Subcutaneous abdominal adipose tissue (tissue), 5 donors: ENCODE data around the gene PCED1A.
A peak's percentile ranks its signal among the peaks of the same experiment; 100 is the strongest.

Experiments used
- H3K27ac ChIP-seq: one replicate; pipeline ENCODE4 v1.7.0; 2013; ENCODE audit warnings: low read depth, mild to moderate bottlenecking, inconsistent platforms, low read length, moderate library complexity
- H3K27me3 ChIP-seq, 5 donors: one replicate each; pipeline ENCODE4 v1.7.0; 2013; ENCODE audit warnings: low read length in 5 of 5, inconsistent platforms in 1 of 5; ENCODE audit not compliant: control insufficient read depth in 5 of 5, insufficient read depth in 4 of 5
- H3K36me3 ChIP-seq, 5 donors: one replicate each; pipeline ENCODE4 v1.7.0; 2013; ENCODE audit warnings: low read length in 5 of 5; ENCODE audit not compliant: control insufficient read depth in 5 of 5, insufficient read depth in 5 of 5
- H3K4me1 ChIP-seq, 5 donors: one replicate each; pipeline ENCODE4 v1.7.0; 2013; ENCODE audit warnings: low read length in 5 of 5, mild to moderate bottlenecking in 3 of 5, moderate library complexity in 1 of 5; ENCODE audit not compliant: control insufficient read depth in 5 of 5, insufficient read depth in 5 of 5
- H3K4me3 ChIP-seq, 5 donors: one replicate each; pipeline ENCODE4 v1.7.0; 2013; ENCODE audit warnings: low read length in 5 of 5, low read depth in 1 of 5
- H3K9ac ChIP-seq, 5 donors: one replicate each; pipeline ENCODE4 v1.7.0; 2013; ENCODE audit warnings: low read length in 5 of 5, mild to moderate bottlenecking in 4 of 5, moderate library complexity in 3 of 5
- H3K9me3 ChIP-seq, 5 donors: one replicate each; pipeline ENCODE4 v1.7.0; 2013; ENCODE audit warnings: low read length in 5 of 5; ENCODE audit not compliant: control insufficient read depth in 5 of 5
- donor health status: healthy.
- donor health status: healthy.
- donor health status: healthy.
- donor health status: healthy.
- donor health status: healthy.

Gene PCED1A

DNA sequence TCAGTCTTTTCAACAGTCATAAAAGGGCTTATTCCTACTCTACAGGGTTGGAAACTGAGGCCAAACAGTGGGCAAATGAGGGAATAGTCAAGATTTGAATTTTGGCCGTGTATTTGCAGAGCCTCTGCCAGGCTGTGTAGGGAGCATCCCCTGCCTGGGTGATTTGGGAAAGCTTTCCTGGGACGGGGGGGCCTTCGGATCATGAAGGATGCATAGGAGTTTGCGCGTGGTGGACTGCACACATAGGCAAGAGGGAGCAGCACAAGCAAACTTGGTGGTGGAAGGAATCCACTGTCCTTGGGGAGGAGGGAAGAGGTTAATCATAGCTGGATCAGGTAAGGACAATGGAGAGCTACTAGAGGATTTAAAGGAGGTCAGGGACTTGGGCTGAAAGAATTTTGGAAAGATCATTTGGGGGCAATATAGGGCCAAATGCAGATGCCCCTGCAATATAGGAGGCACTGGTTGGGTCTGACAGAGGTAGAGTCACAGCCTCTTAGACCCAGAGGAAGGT, 35.3 kb upstream of the PCED1A start:
- Histone ChIP-seq H3K4me1 (peaks cover 6 to 54% (median 46%) of the 10 kb centered on the region in 5 donors), H3K27me3 (no peaks in the 10 kb centered on the region), H3K27ac (no peak overlapping the region), H3K9ac (peak overlapping the region in 1 of 5 donors; percentile 16), H3K9me3 (no peaks in the 10 kb centered on the region), H3K4me3 (peak overlapping the region in 1 of 5 donors; percentile 16), H3K36me3 (no peaks in the 10 kb centered on the region)

DNA sequence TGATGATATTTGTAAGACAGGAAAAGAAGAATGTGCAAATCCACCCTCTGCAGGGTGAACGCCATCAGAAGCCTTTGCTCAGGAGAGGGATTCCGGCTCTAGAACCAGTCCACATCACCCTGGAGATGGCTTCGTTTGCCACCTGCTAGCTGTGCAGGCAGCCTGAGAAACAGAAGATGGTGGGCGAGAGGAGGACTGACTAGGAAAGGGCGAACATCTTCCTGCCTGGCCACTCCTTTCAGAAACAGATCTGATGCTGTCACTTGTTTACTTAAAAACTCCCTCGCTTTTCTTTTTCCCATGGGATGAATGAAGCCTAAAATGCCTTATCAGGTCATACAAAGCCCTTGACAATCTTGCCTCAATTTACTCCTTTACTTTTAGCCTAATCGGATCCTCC, 34.0 kb upstream of the PCED1A start:
- H3K9me3 ChIP-seq = no peaks in the 10 kb centered on the region
- H3K36me3 ChIP-seq = no peaks in the 10 kb centered on the region
- no peaks in the 10 kb centered on the region for H3K27me3 ChIP-seq
- H3K27ac ChIP-seq = no peak overlapping the region
- H3K9ac ChIP-seq = peak overlapping the region; percentile 71 to 89 (median 86)
- H3K4me1 ChIP-seq = peaks cover 6 to 59% (median 51%) of the 10 kb centered on the region in 5 donors
- H3K4me3 ChIP-seq = peak overlapping the region; percentile 80 to 91 (median 87)

DNA sequence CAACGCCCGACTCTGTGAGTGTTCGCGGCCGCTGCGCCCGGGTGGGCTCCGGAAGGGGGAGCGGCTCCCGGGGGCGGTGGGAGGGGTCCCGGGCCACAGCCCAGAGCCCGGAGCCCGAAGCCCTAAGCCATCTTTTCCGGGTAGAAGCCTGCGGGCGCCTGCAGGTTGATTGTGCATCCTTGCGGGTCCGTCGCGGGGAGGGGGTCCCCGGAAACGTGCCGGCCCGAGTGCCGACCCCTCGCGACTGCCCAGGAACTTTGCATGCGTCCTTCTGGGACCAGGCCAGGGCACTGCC, 33.2 kb upstream of the PCED1A start:
- no peaks in the 10 kb centered on the region for H3K9me3 ChIP-seq
- H3K36me3 ChIP-seq = no peaks in the 10 kb centered on the region
- no peak overlapping the region for H3K27ac ChIP-seq
- peaks cover 6 to 57% (median 51%) of the 10 kb centered on the region in 5 donors for H3K4me1 ChIP-seq
- H3K4me3 ChIP-seq = peak overlapping the region; percentile 80 to 91 (median 87)
- peak overlapping the region in 4 of 5 donors; percentile 71 to 89 (median 86) for H3K9ac ChIP-seq
- no peaks in the 10 kb centered on the region for H3K27me3 ChIP-seq

DNA sequence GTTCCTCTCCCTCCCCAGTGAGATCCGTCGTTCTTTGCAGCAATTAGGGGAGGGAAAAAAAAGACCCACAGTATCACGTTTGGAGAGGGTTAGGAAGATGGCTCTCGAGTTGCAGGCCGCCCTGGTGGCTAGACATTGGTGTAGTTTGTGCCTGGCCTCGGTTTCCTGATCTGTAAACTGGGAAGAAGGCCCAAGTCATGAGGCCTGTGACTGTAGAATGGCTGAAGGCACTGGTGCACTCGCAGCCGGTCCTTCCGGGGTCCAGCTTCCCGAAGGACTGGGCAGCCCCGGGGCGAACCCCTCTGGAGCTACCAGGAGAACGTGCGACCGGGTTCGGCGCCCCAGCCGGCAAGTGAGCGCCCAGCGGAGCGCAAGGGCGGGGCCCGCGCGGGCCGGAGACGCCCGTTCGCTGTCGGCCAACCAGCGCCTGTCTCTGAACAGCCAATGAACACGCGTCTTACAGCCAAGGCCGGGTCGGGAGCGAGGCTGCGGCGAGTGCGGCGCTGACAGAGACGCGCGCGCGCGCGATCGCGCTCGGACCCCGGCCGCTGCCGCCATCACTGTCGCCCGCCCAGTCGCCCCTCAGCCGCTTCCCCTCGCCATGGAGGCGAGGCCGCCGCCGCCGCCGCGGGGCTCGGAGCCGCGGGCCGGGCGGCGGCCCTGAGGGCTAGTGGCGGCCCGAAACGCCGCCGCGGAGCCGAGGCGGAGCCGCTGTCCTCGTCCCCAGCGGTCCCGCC, 32.7 kb upstream of the PCED1A start, which contains the start of gene PTPRA:
TSS of gene PTPRA (plus strand) at position 472 of the 737 bp plus-strand sequence. CDS start 90,797 bp downstream, outside the sequence.
- H3K4me1 ChIP-seq = peaks cover 6 to 57% (median 51%) of the 10 kb centered on the region in 5 donors
- H3K4me3 ChIP-seq = peak within 1 kb of the TSS; percentile 82 to 91 (median 87)
- no peaks in the 10 kb centered on the region for H3K36me3 ChIP-seq
- peak within 1 kb of the TSS; percentile 60 for H3K27ac ChIP-seq
- H3K9me3 ChIP-seq = no peaks in the 10 kb centered on the region
- no peaks in the 10 kb centered on the region for H3K27me3 ChIP-seq
- H3K9ac ChIP-seq = peak within 1 kb of the TSS; percentile 71 to 89 (median 86)

DNA sequence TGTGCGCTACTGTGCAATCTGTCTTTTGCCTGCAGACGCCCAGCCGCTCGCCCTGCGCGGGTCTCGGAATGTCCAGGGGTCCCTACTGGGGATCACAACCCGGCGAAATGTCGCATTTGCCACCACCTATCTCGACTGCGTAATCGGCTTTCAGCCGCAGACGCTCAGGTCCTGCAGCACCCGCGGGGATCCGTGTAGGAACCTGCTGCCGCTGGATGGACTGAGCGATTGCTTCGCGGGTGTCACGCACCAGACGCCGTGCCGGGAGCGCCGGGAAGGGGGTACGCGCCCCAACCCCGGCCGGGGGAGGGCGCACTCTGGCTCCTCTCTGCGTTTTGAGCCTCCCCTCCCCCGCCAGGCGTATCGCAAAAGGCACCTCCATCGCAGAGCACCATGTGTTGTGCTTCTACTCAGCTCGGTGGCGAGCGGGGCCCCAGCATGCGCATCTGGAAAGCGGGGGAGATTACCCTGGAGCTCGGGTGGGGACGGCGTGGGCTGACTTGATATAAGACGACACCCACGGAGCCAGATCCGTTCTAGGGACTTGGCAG, 32.1 kb upstream of the PCED1A start:
- Histone ChIP-seq H3K27me3 (no peaks in the 10 kb centered on the region), H3K9ac (peak overlapping the region in 4 of 5 donors; percentile 66 to 86 (median 78)), H3K36me3 (no peaks in the 10 kb centered on the region), H3K27ac (peak overlapping the region; percentile 60), H3K9me3 (no peaks in the 10 kb centered on the region), H3K4me3 (peak overlapping the region; percentile 82 to 91 (median 87)), H3K4me1 (peaks cover 6 to 61% (median 54%) of the 10 kb centered on the region in 5 donors)

DNA sequence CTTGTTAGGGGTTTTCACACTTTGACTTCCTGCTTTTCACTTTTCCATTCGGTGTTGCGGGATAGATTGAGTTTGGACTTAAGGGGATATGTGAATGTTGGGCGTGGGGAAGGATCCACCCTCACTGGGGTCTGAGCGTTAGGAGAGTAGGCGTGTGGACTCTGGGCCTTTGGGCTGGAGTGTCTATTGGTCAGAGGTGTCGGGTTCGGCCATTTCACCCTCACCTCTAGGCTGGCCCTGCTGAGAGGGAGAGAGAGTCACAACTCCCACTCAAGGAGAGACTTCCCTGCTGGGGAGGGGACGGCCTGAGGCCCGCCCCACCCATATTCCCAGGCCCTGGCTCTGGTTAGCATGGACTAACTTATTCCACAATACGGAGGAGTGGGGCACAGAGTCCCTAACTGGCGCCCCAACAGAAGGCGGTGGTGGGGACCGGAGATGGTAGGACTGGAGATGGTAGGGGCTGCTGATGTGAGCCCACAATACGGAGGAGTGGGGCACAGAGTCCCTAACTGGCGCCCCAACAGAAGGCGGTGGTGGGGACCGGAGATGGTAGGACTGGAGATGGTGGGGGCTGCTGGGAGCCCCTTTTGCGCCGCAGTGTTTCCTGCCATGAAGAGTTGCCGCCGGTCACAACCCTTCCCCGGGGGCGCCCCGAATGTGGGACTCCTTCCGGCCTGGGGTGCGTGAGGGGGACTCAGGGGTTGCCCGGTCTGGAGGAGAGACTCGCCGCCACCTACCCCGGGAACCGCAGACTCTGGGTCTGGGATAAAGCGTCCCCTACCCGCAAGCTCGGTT, 31.4 kb upstream of the PCED1A start:
- peaks cover 6 to 68% (median 61%) of the 10 kb centered on the region in 5 donors for H3K4me1 ChIP-seq
- H3K9me3 ChIP-seq = no peaks in the 10 kb centered on the region
- H3K4me3 ChIP-seq = peak overlapping the region; percentile 32 to 91 (median 87)
- H3K27me3 ChIP-seq = no peaks in the 10 kb centered on the region
- peaks cover 0 to 1% (median 0%) of the 10 kb centered on the region in 5 donors for H3K36me3 ChIP-seq
- H3K27ac ChIP-seq = no peak overlapping the region
- peak overlapping the region in 4 of 5 donors; percentile 66 to 86 (median 78) for H3K9ac ChIP-seq

DNA sequence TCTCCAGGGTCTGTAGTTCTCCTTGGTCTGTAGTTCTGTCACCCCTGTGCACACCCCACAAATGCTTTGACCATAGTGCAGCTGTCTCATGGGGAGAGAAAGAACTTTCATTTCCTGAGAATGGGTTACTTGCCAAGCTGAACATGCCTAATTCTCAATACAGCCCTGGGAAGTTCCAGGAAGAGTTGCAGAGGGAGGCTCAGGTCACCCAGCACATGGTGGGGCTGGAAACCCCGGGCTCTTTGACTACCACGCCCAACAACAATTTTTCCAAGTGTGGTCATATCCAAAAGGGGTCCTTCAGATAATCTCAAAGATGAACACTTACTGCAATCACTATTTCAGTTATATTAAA, 30.6 kb upstream of the PCED1A start:
- no peaks in the 10 kb centered on the region for H3K27me3 ChIP-seq
- H3K4me1 ChIP-seq = peaks cover 6 to 64% (median 61%) of the 10 kb centered on the region in 5 donors
- H3K9ac ChIP-seq = no peak overlapping the region
- H3K9me3 ChIP-seq = no peaks in the 10 kb centered on the region
- H3K27ac ChIP-seq = no peak overlapping the region
- no peak overlapping the region for H3K4me3 ChIP-seq
- H3K36me3 ChIP-seq = peaks cover 0 to 9% (median 7%) of the 10 kb centered on the region in 5 donors

DNA sequence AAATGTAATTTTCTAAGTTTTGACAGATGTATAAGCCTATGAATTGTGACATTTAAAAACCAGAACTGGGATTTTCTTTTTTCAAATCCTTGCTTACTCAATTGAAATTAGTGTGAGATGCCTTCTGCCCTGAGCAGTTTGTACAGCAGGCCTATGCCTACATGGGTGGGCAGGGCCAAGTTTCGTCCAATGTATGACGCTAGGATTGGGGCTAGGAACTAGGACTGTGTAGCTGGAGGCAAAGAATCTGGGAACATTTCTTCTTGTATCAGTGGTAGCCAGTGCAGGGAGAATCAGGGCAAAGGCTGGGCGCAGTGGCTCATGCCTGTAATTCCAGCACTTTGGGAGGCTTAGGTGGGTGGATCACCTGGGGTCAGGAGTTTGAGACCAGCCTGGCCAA, 28.9 kb upstream of the PCED1A start:
- H3K27ac ChIP-seq = no peak overlapping the region
- H3K9ac ChIP-seq = no peak overlapping the region
- no peaks in the 10 kb centered on the region for H3K27me3 ChIP-seq
- peaks cover 0 to 26% (median 24%) of the 10 kb centered on the region in 5 donors for H3K36me3 ChIP-seq
- no peak overlapping the region for H3K4me3 ChIP-seq
- no peaks in the 10 kb centered on the region for H3K9me3 ChIP-seq
- peaks cover 1 to 47% (median 45%) of the 10 kb centered on the region in 5 donors for H3K4me1 ChIP-seq

DNA sequence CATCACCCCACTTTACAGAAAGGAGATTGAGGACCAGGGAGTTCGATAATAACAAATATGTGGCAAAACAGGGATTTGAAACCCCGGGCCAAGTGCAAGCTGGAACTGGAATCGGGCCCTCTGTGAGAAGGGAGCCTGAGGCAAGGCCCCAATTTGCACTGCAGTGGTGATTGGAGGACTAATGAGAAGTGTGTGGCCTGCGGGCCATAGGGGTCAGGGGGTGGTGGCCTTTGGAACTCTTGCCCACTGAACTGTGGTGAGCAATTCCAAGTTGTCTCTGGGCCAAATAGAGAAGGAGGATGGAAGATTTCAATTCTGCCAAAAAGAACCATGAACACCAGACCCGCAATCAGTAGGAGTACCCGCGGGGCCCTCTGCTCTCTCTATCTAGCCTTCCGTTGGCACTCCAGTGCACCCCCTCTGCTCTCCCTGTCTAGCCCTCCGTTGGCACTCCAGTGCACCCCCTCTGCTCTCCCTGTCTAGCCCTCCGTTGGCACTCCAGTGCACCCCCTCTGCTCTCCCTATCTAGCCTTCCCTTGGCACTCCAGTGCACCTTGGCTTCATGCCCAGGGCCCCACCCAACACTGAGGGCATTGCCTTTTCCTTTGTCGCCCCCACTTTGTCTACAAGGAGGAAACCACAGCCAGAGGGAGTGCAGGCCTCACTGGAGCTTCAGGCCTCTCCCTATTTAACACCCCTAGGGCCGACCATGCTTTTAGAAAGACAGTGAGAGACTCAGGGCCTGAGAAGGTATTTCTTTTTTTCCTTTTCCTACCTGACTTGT, 26.8 kb upstream of the PCED1A start:
- Histone ChIP-seq H3K36me3 (peaks cover 0 to 43% (median 39%) of the 10 kb centered on the region in 5 donors), H3K27me3 (no peaks in the 10 kb centered on the region), H3K4me1 (peaks cover 0 to 32% (median 31%) of the 10 kb centered on the region in 5 donors), H3K27ac (no peak overlapping the region), H3K9ac (no peak overlapping the region), H3K9me3 (no peaks in the 10 kb centered on the region), H3K4me3 (no peak overlapping the region)
